GM12875 (cell line): ENCODE data around the gene SOCS3.

Experiments
- H3K4me3 ChIP-seq: one replicate; pipeline ENCODE4 v1.5.1; 2011; ENCODE audit warnings: low read depth, low read length, control low read depth
- CTCF ChIP-seq: IDR thresholded peaks from 2 replicates; pipeline ENCODE4 v1.5.1; 2011; ENCODE audit warnings: low read depth, mild to moderate bottlenecking, control low read depth, inconsistent platforms, low read length, moderate library complexity, borderline replicate concordance; ENCODE audit not compliant: insufficient read depth

Gene SOCS3

GRCh38 chr17:78397681-78398101, 37.8 kb upstream of the SOCS3 start:
- TF ChIP-seq CTCF, result no peak
- no peak overlapping the region for H3K4me3 ChIP-seq

GRCh38 chr17:78396441-78397337, 36.8 kb upstream of the SOCS3 start:
- no peak for TF ChIP-seq CTCF
- H3K4me3 ChIP-seq, result no peak overlapping the region

- no peak overlapping the region for H3K4me3 ChIP-seq
- TF ChIP-seq CTCF, result no peak
These were observed 35.3 kb upstream of the SOCS3 start for GRCh38 chr17:78395155-78395554.

GRCh38 chr17:78394209-78394608, 34.3 kb upstream of the SOCS3 start:
- no peak overlapping the region for H3K4me3 ChIP-seq

GRCh38 chr17:78393575-78393974, 33.7 kb upstream of the SOCS3 start:
- no peak for TF ChIP-seq CTCF
- H3K4me3 ChIP-seq, result no peak overlapping the region

More at GRCh38 chr17:78394209-78394608, 34.3 kb upstream of the SOCS3 start:
- TF ChIP-seq CTCF, result no peak

GRCh38 chr17:78392295-78392694, 32.4 kb upstream of the SOCS3 start:
- TF ChIP-seq CTCF, result no peak

GRCh38 chr17:78391843-78392242, 32.0 kb upstream of the SOCS3 start:
- TF ChIP-seq CTCF, result no peak
- no peak overlapping the region for H3K4me3 ChIP-seq

More at GRCh38 chr17:78392295-78392694, 32.4 kb upstream of the SOCS3 start:
- no peak overlapping the region for H3K4me3 ChIP-seq
